GM21619 (cell line): ENCODE data around the gene PLCG1.

Source experiments
- ATAC-seq: cut with Tn5 transposase; IDR thresholded peaks from one replicate; pipeline ENCODE4 v1.9.1; 2021; ENCODE audit not compliant: unreplicated experiment

Gene PLCG1

DNA sequence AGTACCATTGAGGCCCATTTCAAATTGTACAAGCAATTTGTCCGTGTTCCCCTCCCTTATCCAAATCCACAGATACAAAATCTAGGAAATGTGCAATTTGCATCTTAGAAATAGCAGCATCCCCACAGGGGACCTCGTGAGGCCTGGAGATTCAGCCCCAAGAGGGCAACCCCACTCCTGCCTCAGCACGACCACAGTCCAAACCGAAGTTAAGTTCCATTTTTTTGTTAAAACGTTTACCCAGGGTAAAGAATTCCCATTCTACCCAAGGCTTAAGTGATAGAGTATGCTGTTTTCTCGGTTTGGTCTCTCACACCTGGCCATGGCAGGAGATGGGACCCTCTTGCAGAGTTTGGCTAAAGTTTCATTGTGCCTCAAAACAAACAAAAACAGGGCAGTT is 41.2 kb downstream of the PLCG1 start:
- no peak for ATAC-seq

DNA sequence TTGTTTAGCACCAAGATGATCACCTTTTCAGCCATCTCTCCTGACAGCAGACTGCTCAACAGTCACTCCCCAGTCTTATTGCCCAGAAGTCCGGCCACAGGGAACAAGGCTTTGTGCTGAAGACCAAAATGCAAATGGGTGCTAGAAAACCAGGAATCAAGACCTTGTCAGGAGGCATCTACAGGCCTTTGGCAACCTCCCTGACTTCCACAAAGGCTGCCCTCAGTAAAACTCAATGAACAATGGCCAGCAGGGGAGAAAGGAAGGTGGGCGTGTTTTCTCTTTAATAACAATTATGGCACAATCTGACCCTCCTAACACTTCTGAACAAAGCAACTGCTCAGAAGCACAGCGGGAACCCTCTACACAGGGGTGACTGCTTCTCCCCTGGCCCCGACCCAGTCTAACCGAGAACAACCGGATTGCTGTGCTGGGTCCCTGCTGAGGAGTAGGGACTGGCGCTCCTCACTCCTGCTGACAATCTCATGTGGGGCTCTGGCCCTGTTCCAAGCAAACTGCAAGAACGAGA is 41.6 kb downstream of the PLCG1 start:
- ATAC-seq, result no peak

DNA sequence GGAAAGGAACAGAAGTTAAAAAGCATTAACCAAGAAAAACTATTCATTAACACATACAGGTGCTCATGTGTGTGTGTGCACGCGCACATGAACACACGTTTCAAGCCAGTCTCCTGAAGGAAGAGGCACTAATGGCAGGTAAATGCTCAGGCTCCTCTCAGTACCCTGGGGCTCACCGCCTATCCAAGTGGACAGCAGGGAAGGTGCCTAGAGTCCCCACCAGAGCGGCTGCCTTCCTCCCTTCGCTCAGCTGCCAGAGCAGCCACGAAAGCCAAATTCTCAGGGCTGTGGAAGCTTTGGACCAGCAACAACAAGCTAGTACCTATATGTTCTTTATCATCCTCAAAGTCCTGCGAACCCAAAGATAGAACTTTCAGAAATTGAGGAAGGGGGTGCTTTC is 42.6 kb downstream of the PLCG1 start:
- no peak for ATAC-seq

DNA sequence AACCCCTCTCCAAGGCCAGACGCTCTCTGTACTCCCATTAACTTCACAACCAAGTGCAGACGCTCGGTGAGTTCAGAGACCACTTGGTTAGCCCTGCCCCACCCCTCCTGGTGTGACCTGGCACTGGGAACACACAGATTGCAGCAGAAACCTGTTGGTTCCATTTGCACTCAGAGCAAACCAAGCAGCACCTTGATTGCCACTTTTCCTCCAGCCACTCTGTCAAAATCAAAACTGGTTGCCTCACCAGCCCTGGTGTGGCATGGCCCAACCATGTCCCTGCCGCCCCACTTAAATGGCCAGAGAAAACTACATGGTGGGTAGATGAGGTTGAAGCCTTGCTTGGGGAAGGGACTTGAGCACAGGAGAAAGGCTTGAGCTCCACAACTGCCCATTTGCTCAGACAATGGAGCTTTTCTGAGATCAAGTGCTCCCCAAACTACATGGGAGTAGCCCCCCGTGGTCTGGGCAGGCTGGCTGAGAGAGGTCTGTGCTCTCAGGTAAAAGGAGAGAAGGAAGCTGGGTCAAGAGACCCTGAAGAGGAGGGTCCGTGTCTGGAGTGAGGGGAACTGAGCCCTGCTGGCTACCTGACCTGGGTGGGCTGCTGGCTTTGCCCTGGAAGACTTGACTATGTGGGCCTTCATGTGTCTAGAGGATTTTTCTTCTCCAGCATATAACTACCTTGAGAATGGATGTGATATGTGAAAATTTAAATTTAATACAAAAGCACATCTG is 43.4 kb downstream of the PLCG1 start:
- no peak for ATAC-seq

DNA sequence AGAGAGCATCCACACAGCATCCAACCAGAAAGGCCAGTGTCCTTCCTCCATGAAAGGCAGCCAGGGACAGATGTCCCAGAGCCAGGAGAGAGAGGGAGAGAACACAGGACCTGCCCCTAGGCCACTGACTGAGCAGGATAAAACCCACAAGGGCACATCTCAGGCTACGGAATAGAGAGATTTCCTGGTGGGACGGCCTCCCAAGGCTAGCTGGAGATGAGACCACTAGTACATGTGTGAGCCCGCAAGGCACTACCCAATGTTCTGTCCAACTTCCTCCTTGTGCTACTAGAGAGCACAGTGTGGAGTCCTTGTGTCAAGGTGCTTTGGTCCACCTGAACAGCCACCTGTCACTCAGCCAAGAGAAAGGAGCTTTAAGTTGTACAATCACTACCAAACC is 44.2 kb downstream of the PLCG1 start:
- ATAC-seq, result no peak

DNA sequence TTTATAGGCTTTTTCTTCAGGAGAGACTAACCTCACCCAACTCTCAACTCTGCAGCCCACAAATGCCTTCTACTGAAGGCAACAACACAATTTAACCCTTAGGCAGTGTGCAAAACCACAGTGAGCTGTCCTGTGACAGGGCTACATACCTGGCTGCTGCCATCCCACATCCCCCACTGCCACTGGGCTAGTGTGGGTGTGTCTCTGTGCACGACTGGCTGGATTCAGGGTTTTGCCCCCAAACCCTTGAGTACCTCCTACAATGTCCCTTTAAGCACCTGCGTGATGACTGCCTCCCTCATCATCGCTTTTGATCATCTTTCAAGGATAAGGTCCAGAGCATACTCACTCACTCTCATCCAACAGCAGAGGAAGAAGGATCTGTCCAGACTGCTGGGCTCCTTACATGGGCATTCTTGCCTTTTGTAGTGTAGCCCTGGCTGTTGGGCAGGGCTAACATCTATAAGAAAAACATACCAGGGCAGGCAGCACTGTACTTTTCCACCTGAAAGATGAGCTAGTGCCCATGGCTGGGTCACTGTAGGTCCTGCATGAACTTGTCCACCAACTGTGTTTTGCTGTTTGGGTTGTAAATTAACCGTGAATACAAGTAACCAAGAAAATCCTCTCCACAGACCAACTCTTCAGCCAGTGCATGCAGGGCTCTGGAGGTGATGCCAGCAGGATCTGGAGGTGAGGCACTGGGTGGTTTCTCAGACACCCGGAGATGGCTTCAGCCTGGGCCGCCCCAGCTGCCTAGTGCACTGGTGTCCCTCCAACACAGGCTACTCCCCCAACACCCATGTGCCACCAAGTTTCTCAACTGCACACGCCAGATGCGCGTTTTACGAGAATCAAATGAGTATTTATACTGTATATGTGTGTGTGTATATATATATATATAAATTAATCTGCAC is 45.2 kb downstream of the PLCG1 start:
- no peak for ATAC-seq

DNA sequence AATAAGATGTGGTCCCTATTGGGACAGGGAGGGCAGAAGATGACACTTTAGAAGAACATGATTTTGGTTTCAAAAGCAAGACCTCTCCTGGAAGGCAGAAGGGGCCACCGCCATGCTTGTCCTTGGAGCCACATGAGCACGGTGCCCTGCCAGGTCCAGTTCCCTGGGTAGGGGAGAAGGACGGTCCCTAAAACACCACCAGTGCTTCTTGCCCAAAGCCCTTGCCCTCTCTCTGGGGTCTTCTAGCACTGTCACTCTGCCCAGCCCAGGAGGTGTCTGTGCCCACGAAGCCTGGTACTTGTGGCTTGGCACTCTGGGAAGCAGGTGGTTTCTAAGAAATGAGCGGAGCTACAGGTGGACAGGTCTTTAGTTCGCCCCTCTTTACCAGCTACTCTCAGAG is 46.0 kb downstream of the PLCG1 start:
- no peak for ATAC-seq

DNA sequence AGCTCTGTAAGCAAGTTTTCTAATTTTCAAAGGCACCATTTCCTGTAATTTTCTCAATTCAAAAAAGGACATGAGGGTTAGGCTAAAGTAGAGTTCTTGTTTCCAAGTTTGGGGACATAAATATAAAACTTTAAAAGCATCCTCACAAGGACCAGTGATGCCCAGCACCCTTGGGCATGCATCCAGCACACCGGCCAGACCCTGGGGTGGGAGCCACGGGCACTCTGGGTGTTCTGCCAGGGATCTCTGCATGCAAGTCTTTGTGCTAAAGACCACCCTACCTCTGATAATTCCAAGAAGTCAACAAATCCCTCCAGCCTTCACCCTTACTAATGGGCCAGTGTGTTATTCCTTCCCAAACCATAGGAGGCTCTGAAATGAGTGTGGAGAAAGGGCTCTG is 46.5 kb downstream of the PLCG1 start:
- ATAC-seq, result no peak

DNA sequence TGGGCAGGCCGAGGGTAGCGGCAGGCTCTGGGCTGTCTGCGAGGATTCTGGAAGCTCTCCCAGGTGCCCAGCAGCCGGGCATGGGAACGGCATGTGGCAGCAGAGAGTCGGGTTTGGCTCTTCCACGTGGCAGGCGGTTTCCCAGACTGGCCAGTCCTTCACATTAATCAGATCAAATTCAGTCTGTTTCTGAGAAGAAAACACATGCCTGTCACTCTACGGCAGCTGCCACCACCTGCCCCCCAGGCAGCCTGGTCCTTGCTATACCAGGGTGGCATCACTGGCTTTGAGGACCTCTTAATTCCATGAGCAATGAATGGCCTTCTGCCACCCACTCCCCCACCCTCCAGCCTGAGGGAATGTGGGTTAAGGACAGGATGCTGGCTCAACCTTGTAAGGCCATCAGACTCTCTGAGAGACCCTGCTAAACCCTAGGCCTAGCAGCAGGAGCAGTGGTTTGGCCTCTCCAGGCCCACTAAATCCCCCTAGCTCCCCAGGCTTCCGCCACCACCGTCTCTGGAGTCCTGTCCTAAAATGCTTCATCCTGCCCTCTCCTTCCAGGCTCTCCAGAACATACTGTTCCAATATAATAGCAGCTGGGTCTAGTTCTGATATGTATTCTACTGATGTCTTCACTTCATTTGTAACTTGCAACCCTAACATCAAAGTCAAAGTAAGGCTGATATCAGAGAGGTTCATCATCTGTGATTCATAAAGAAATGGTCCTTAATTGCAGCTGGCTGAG is 47.8 kb downstream of the PLCG1 start:
- no peak for ATAC-seq

DNA sequence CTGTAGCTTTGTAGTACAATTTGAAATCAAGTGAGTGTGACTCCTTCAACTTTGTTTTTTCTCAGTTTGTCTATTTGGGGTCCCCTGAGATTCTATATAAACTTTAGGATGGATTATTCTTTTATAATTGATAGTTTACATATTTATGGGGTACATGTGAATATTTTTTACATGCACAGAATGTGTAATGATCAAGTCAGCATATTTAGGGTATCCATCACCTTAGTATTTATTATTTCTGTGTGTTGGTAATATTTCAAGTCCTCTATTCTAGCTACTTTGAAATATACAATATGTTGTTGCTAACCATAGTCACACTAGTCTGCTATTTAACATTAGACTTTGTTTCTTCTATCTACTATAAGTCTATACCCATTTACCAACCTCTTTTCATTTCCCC is 50.3 kb downstream of the PLCG1 start:
- no peak for ATAC-seq

DNA sequence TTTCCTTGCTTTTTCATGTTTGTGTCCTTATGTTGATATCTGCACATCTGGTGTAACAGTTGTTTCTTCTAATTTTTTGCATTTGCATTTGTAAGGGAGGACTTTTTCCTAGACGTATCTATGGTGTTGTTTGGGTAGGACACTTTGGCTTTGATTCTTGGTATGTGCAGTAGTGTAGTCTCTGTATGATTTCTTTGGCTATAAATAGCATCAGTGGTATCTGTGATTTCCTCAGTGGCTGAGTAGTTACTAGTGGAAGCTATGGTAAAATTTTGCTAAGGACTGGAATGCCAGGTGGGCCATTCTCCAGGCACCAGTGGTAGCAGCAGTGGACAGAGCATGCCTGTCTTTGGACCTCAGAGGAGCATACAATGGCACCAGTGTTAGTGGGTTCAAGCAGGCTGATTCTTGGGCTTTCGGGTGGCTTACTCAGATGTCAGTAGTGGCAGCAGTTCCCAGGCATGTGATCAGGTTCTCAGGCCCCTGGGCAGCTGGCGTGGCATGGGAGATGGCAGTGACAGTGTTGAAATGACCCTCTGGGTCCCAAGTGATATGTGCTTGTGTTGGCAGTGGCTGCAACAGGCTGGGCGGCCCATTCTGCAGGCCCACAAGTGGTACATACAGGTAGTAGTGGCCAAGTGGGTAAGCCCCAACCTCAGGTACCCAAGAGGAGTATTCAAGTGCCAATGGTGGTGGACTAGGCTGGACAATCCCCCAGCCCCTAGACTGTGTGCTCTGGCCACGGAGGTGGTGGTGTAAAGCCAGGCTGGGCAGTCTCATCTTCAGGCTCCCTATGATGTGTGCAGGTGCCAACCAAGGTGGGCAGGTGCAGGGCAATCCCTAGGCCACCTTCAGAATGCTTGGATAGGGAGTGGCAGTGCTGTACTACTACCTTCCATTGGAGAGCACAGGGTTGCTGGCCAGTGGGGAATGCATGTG is 54.5 kb downstream of the PLCG1 start:
- ATAC-seq, result no peak

DNA sequence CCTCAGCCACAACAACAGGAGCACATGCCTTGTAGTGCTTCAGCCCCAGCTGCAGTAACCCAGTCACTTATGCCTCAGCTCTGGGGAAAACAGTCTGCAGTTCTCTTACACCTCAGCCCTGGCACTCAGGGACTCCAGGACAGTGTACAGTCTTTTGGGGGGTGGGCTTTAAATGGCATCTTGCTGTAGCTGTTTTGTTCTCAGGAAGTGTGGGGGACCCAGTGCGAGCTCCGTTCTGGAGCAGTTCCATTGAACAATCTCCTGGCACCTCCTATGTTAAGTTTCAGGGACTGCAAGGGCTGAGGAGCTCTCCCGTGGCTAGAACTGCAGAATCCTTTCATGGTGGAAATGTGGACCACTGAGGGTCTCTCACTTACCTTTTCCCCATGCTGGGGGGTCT is 55.2 kb downstream of the PLCG1 start:
- ATAC-seq, result no peak

DNA sequence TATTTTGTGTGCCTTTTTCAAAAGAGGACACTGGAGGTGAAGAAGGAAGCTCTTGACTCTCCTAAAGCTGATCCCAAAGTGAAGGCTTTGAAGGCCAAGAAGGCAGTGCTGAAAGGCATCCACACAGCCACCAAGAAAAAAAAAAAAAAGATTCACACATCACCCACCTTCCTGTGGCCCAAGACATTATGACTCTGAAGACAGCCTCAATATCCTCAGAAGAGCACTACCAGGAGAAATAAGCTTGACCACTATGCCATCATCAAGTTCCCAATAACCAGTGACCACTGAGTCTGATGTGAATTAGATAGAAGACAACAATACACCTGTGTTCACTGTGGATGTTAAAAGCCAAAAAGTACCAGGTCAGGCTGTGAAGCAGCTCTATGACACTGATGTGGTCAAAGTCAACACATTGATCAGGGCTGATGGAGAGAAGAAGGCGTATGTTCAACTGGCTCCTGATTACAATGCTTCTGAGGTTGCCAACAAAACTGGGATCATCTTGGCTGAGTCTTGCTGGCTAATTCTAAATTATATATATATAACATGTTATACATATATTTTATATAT is 59.4 kb downstream of the PLCG1 start:
- no peak for ATAC-seq

DNA sequence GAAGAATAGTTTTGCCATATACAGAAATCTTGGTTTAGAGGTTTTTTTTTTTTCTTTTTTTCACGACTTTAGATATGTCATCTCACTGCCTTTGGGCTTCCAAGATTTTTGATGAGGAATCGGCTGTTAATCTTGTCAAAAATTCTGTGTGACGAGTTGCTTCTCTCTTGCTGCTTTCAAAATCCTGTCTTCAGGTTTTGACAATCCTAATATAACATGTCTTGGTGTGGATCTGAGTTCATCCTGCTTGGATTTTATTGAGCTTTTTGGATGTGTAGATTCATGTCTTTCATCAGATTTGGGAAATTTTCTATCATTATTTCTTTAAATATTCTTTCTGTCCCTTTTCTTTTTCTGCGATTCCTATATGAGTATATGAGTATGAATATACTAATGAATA is 61.1 kb downstream of the PLCG1 start:
- ATAC-seq, result no peak

DNA sequence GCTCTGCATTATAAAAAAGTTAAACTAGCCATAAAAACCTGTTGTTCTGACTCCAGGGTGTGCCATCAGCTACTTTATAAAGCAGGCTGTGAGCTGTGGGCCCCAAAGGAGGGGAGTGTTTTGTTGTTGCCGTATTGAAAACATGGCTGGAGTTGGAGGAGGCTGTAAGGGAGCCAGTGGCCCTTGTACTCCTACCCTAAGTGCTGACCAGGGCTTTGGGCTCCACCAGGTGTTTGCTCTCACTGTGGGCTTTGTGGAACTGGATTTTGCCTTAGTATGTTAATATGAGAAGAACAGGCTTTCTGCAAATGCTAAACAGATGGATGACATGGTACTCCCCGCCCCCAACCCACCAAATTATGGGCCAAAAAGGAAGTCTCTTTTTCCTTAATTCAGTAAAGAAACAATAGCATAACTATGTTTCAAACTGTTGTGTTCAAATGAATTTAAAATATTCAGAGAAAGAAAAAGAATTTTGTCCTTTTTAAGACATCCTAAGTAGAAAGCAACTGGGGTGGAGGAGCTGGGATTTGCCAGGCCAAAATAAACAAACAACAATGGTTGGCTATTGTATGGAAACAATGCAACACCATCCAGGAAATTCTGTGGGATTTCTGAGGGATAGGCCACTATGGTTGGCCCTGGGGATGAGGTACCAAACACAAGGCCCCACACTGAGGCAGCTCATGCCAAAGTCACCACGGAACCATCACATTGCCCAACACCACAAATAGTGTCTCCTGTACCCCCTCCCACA is 63.3 kb downstream of the PLCG1 start:
- ATAC-seq, result no peak

DNA sequence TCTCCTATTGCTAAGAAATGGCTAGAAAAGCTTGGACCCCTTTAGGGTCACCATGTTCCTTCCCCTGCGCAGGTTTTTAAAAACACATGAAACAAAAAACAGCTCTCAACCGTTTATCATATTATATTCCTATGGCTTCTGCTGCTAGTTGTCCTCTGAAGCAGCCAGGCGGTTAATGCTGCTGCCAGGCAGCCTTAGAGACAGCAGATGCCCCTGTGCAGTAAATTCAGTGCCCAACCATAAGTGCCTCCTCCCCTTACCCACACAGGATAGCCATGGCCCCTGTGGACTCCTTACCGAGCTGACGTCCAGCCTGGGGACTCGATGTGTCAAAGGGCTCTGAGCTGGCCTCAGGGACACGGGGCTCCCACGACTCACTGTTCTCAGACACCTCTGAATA is 64.4 kb downstream of the PLCG1 start:
- ATAC-seq, result no peak

DNA sequence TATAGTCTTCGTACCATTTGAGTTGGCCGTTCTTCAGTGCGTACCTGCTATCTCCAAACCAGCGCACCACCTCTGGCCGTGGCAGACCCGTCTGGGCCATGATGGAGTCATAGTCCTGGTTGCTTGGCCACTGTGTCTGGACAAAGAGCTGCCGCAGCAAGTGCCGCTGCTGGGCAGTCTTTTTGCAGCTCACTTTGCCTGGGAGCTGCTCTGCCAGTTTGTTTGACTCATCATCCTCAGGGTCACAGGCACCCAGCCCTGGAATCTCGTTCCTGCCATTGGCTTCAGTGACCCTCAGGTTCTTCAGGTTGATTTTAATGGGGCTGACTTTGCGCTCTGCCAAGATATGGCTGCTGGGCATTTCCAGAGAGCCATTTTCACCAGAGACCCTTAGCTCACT is 65.1 kb downstream of the PLCG1 start:
- ATAC-seq, result no peak

DNA sequence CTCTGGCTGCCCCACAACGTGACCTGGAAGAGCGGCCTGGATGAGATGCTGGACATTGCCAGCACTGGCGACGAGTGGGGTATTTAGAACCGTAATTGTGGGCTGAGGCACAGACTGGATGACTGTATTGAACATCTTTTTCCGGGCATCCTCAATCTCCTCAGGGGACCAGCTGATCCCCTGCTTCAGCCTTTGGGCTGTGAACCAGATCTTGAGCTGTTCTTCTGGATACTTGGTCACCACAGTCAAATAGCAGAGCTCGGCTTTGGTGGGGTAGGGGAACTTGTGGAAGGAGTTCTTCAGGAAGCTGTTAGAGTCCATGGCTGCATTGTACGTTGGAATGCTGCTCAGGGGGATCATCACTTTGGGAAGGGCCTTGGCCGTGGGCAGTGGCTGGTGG is 66.3 kb downstream of the PLCG1 start:
- no peak for ATAC-seq
